Spleen (tissue), 7 donors: ENCODE results near the gene TANC1.

Experiments
- POLR2AphosphoS5 ChIP-seq, 3 donors: sonication (generic); formaldehyde crosslinking; IDR thresholded peaks; one replicate each; pipeline ENCODE4 v1.5.1; 2017; ENCODE audit warnings: antibody characterized with exemption in 3 of 3
- TF ChIP-seq, protein P1 (sequence below), 11 experiments: fragments of 200-600 bp in 7 of 11; fragments of 450-650 bp in 4 of 11; sonication (generic) in 4 of 11; IDR thresholded peaks in 8 of 11; conservative IDR thresholded peaks in 3 of 11; 1 replicate in 7 of 11; 2 replicates in 4 of 11; pipeline versions ENCODE4 v1.4.0 to v1.8.0; 2016 to 2021; ENCODE audit warnings: antibody characterized with exemption in 11 of 11, inconsistent platforms in 4 of 11, mild to moderate bottlenecking in 1 of 11
- donor health status: DM: no; HTN: no; CAD: no; lungs with moderate emphysema.
- donor health status: DM: no; HTN: no; CAD: no.
- donor health status: DM: no; HTN: no; CAD: no.

- TF ChIP-seq, protein P1, sequence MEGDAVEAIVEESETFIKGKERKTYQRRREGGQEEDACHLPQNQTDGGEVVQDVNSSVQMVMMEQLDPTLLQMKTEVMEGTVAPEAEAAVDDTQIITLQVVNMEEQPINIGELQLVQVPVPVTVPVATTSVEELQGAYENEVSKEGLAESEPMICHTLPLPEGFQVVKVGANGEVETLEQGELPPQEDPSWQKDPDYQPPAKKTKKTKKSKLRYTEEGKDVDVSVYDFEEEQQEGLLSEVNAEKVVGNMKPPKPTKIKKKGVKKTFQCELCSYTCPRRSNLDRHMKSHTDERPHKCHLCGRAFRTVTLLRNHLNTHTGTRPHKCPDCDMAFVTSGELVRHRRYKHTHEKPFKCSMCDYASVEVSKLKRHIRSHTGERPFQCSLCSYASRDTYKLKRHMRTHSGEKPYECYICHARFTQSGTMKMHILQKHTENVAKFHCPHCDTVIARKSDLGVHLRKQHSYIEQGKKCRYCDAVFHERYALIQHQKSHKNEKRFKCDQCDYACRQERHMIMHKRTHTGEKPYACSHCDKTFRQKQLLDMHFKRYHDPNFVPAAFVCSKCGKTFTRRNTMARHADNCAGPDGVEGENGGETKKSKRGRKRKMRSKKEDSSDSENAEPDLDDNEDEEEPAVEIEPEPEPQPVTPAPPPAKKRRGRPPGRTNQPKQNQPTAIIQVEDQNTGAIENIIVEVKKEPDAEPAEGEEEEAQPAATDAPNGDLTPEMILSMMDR (IDR thresholded peaks at IDR 0.05 in 8 of 11, conservative IDR thresholded peaks at IDR 0.05 in 3 of 11), result no peak
- TF ChIP-seq POLR2AphosphoS5 (IDR thresholded peaks at IDR 0.05), result no peak
Measured at GRCh38 chr2:159116922-159117321, 148.5 kb downstream of the TANC1 start.
